Measurements from ENCODE around the gene FH.

The FH gene

GRCh38 chr1:241473026-241473425, 46.5 kb downstream of the FH start:
- DNase-seq (ENCODE audit: low read depth): no peak

GRCh38 chr1:241470908-241471590, 48.5 kb downstream of the FH start:
- no peak for DNase-seq (ENCODE audit: low read depth)
- TF ChIP-seq POLR2A (IDR thresholded peaks at IDR 0.05; ENCODE audit: extremely low read depth, insufficient read length): no peak
- TF ChIP-seq CTCF (IDR thresholded peaks at IDR 0.05; ENCODE audit: low read depth, low read length): no peak
- no peak for TF ChIP-seq MYC (IDR thresholded peaks at IDR 0.05; ENCODE audit: low read depth, low read length)
- TF ChIP-seq, protein P1, sequence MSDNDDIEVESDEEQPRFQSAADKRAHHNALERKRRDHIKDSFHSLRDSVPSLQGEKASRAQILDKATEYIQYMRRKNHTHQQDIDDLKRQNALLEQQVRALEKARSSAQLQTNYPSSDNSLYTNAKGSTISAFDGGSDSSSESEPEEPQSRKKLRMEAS (IDR thresholded peaks at IDR 0.05; ENCODE audit: low read depth, low read length): no peak
- H3K4me3 ChIP-seq (ENCODE audit: low read depth, low read length): no peak overlapping the region

More at GRCh38 chr1:241473026-241473425, 46.5 kb downstream of the FH start:
- TF ChIP-seq POLR2A (IDR thresholded peaks at IDR 0.05; ENCODE audit: extremely low read depth, insufficient read length) (no peak), CTCF (IDR thresholded peaks at IDR 0.05; ENCODE audit: low read depth, low read length) (no peak)
- TF ChIP-seq, protein P1 (IDR thresholded peaks at IDR 0.05; ENCODE audit: low read depth, low read length): no peak
- no peak overlapping the region for H3K4me3 ChIP-seq (ENCODE audit: low read depth, low read length)

DNA sequence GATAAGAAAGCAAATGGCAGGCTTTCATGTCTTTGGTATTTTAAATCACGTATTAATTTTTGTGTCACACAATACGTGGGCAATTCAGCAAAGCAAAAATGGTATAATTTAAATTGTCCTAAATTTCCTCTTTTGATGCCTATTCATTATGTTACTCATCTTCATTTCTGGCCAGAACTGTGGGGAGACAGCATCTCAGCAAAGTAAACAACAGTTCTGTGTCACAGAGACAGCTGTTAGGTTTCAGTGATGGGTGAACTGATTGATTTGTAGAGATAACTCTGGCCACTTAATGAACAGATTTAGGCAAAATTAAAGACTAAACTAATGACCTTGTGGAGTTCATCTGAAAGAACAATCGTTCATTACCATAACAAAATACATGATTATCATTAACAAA, 49.2 kb downstream of the FH start:
- H3K4me3 ChIP-seq (ENCODE audit: low read depth, low read length): no peak overlapping the region
- no peak for DNase-seq (ENCODE audit: low read depth)
- TF ChIP-seq POLR2A (IDR thresholded peaks at IDR 0.05; ENCODE audit: extremely low read depth, insufficient read length) (no peak), CTCF (IDR thresholded peaks at IDR 0.05; ENCODE audit: low read depth, low read length) (no peak), MYC (IDR thresholded peaks at IDR 0.05; ENCODE audit: low read depth, low read length) (no peak)
- TF ChIP-seq, protein P1 (IDR thresholded peaks at IDR 0.05; ENCODE audit: low read depth, low read length): no peak

- H3K4me3 ChIP-seq (ENCODE audit: low read depth, low read length): no peak overlapping the region
- DNase-seq (ENCODE audit: low read depth): no peak
Observed at GRCh38 chr1:241465673-241466072, 53.9 kb downstream of the FH start.

GRCh38 chr1:241464985-241465384, 54.6 kb downstream of the FH start:
- no peak overlapping the region for H3K4me3 ChIP-seq (ENCODE audit: low read depth, low read length)
- DNase-seq (ENCODE audit: low read depth): no peak
- TF ChIP-seq MYC (IDR thresholded peaks at IDR 0.05; ENCODE audit: low read depth, low read length) (no peak), CTCF (IDR thresholded peaks at IDR 0.05; ENCODE audit: low read depth, low read length) (no peak), POLR2A (IDR thresholded peaks at IDR 0.05; ENCODE audit: extremely low read depth, insufficient read length) (no peak)
- TF ChIP-seq, protein P1 (IDR thresholded peaks at IDR 0.05; ENCODE audit: low read depth, low read length): no peak

More at GRCh38 chr1:241465673-241466072, 53.9 kb downstream of the FH start:
- TF ChIP-seq CTCF (IDR thresholded peaks at IDR 0.05; ENCODE audit: low read depth, low read length): no peak
- TF ChIP-seq POLR2A (IDR thresholded peaks at IDR 0.05; ENCODE audit: extremely low read depth, insufficient read length): no peak
- no peak for TF ChIP-seq MYC (IDR thresholded peaks at IDR 0.05; ENCODE audit: low read depth, low read length)
